NCI-H2171 (cell line): Measurements from ENCODE around the gene BBS9.
"Not testable (repeated sequence)": the region's sequence is repeated elsewhere in the genome, so short reads cannot be mapped to it uniquely, and the experiment has no call there.

Source experiments
- DNase-seq: peaks from one replicate; lab custom pipeline; 2025; lab: John Stamatoyannopoulos, UW

Gene BBS9

GRCh38 chr7:33276729-33277128 is 147.4 kb downstream of the BBS9 start:
- no peak for DNase-seq

GRCh38 chr7:33278095-33278494 is 148.7 kb downstream of the BBS9 start:
- DNase-seq, result no peak

GRCh38 chr7:33286501-33286900 is 157.1 kb downstream of the BBS9 start:
- DNase-seq, result no peak

GRCh38 chr7:33287738-33288137 is 158.4 kb downstream of the BBS9 start:
- no peak for DNase-seq

- no peak for DNase-seq
These were observed 169.5 kb downstream of the BBS9 start for GRCh38 chr7:33298848-33299247.

GRCh38 chr7:33299425-33299824 is 170.1 kb downstream of the BBS9 start:
- DNase-seq, result no peak

- no peak for DNase-seq
These were observed 170.8 kb downstream of the BBS9 start for GRCh38 chr7:33300131-33300530.

GRCh38 chr7:33300742-33301141 is 171.4 kb downstream of the BBS9 start:
- no peak for DNase-seq

- DNase-seq, result not testable (repeated sequence)
These were observed 174.7 kb downstream of the BBS9 start for GRCh38 chr7:33303978-33304557.

- no peak for DNase-seq
These were observed 177.8 kb downstream of the BBS9 start for GRCh38 chr7:33307205-33307604.

GRCh38 chr7:33310546-33310945 is 181.2 kb downstream of the BBS9 start:
- no peak for DNase-seq

- DNase-seq, result no peak
These were observed 196.6 kb downstream of the BBS9 start for GRCh38 chr7:33325754-33326484.

GRCh38 chr7:33326485-33326848 is 197.1 kb downstream of the BBS9 start:
- no peak for DNase-seq

- DNase-seq, result no peak
These were observed 198.1 kb downstream of the BBS9 start for GRCh38 chr7:33327427-33327826.

- peak; percentile 8 for DNase-seq
These were observed 205.0 kb downstream of the BBS9 start for GRCh38 chr7:33334349-33334748.

- DNase-seq, result no peak
These were observed 207.5 kb downstream of the BBS9 start for GRCh38 chr7:33336820-33337219.

- DNase-seq, result no peak
These were observed 209.9 kb downstream of the BBS9 start for GRCh38 chr7:33339074-33339790.

- DNase-seq, result no peak
These were observed 216.7 kb downstream of the BBS9 start for GRCh38 chr7:33346055-33346454.

GRCh38 chr7:33350577-33350976 is 221.2 kb downstream of the BBS9 start:
- no peak for DNase-seq

- DNase-seq, result no peak
These were observed 222.3 kb downstream of the BBS9 start for GRCh38 chr7:33351709-33352108.

GRCh38 chr7:33354201-33354600 is 224.8 kb downstream of the BBS9 start:
- DNase-seq, result no peak

GRCh38 chr7:33355386-33355785 is 226.0 kb downstream of the BBS9 start:
- no peak for DNase-seq

- DNase-seq, result no peak
These were observed 227.0 kb downstream of the BBS9 start for GRCh38 chr7:33356336-33356735.
